ENCODE results near the gene ABCA4.

ABCA4 gene

GRCh38 chr1:94121411-94121821 is 468 bp upstream of the ABCA4 start:
- DNase-seq, result no peak

DNA sequence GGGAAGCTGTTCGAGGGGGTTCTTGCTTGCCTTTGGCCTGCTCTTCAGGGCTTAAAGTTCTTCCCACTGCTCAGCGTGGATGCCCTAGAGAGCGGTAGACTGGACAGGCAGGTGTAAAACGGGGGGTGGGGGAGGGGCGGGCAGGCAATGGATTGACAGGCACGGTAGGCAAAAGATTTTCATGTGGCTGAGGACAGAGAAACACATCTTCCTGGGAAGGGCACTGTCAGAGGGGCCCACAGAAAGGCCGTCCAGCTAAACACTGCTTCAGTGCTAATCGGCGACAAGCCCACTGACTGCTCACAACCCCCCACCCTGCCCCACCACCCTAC is 412 bp downstream of the ABCA4 start:
- no peak for DNase-seq

DNA sequence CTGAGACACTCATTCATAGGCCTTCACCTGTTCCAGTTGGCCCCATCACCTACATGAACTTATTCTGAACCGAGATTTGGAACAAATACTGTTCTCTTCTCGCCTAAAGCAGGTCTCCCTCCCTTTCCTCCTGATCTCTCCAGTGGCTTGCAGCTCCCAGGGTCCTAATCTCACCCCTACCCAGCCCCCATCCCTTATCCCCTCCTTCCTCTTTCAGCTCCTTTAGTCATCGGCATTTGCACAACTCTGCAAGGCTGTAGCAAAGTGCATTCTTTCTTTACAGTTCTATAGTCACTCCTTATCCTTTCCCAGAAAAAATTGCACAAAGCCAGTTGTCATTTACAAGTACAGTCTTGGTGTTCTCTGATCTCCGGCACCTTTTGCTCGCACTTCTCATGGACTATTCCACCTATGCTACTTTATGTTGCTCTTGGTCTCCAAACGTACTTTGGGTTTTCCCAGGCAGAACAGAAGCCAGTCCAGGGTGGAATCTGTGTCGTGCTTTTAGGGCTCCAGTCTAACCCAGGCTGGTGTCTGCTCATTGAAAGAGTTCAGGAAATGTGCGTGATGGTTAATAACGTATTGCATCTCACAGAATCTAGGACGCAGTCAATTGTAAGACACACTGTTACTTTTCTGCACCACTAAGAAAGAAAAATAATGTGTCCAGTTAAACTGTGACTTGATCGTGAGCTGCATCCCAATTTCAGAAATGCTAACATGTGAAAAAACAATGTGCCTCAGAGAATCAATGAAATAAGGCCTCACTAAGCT is 965 bp downstream of the ABCA4 start:
- no peak for DNase-seq

GRCh38 chr1:94119306-94119705 is 1.6 kb downstream of the ABCA4 start:
- no peak for DNase-seq

- no peak for DNase-seq
These were observed 2.5 kb downstream of the ABCA4 start for GRCh38 chr1:94118471-94118870.

GRCh38 chr1:94118013-94118412 is 2.9 kb downstream of the ABCA4 start:
- no peak for DNase-seq

DNA sequence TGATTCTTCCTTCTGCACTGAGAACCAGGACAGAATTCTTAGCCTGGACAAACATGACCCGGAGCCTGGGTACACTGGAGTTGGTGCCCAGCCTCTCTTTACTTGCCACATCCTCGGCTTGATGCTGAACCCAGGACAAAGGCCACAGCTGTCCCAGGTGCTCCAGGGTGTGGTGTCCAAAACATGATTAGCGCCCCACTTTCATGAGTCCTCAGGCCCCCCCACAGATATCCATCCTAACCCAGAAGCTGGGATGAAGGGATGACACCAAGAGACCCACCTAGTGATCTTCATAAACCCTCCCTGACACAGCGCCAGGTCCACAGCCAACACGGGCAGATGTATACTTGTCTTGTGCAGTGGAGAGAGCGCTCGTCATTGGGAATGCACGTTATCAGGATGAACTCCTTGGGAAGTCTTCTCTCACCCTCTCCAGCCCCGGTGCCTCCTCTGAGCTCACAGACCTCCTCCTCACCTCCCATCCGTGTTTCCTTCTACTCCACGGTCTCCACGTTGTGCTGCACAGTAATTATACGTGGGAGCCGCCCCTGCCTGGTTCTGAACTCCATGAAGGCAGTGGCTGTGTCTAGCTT is 3.6 kb downstream of the ABCA4 start:
- no peak for DNase-seq

DNA sequence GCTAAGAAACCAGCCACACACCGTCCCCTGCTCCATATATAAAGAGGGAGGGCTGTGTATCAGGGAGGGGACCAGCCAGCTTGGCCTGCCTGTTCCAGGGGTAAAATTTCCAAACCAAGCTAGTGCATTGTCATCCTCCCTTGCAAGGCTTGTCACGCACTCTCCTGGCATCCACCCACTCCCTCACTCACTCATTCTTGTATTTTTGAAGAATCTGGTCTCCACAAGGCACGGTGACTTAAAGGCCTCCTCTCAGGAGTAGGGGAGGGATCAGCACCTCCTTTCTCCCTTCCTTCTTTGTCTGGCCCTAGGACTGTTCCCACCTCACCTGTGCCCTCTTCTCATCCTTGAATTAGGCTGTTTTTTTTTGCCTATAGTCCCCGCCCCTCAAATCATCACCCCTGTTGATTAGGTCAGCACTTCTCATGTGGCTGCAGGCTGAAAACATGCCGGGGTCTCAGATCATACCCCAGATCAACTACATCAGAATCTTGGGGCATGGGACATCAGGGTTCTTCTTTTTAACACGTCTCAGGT is 5.0 kb downstream of the ABCA4 start:
- DNase-seq, result no peak

DNA sequence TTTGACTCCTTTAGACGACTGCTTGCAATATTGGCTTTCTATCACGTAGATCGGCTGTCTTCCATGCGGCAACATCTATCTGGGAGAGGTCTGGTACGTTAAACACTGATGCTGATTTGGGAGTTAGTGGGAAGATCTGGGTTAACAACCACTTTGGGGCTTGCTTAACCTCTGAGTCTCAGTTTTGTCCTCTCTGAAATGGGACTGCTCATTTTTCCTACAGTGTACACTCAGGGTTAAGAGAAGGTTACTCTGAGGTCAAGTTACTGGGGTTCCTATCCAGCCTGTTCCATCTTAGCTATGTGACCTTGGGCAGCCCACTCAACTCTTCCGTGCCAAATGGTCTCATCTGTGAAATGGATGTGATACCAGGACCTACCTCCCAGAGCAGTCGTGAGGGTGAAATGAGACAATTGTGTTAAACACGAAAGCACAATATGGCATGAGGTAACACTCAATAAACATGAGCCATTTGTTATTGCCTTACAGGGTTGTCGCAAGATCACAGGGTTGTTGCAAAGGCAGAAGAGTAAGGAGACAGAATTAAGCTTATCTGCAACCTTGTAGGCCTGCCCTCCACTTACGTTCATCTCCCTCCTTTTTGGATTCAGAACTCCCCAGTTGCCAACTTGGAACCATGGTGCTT is 5.6 kb downstream of the ABCA4 start:
- no peak for DNase-seq

DNA sequence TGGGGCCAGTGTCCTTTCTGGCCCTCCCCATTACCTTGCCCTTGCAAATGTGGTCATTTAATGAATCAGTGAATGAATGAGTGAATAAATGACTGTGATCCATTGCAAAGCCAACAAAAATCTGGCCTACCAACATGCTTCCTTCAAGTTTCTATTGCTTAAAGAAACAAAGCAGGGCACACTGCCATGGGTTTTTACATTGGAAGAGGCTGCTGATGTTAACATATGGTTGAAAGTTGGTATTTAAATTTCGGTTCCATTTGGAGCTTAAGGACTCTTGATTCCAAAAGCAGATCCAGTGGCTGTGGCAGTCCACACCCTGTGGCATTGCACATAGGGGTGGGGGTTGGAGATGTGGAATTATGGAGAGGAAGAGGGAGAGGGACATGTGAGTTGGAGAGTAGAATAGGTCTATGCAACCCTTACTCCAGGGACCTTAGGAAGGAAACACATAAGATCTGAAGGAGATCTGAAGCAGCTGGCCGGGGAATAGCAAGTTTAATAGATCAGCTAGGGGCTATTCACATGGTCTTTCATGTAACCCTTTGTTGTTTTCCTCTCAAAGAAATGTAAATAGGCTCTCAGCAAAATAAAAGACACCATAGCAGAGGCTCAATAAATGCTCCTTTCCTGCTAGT is 7.2 kb downstream of the ABCA4 start:
- DNase-seq, result no peak

DNA sequence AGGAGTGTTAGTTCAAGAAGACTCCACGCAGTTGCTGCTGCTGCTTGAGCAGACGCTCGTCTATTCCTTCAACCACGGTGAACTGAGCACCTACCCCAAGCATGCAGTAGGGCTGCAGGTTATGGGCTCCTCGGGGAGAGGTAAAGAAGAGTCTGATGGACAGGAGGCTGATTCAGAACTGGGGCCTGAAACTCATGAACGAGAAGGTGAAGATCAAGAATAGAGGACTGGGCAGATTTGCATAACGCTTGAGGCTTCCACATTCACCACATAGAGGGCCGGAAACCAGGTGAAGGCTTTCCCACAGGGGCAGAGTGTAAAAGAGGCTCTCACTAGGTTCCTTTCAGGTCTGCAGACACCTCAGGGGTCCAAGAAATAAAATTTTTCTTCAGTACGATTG is 9.1 kb downstream of the ABCA4 start:
- DNase-seq, result no peak

GRCh38 chr1:94110946-94111740 is 9.8 kb downstream of the ABCA4 start:
- no peak for DNase-seq

- no peak for DNase-seq
These were observed 10.8 kb downstream of the ABCA4 start for GRCh38 chr1:94110021-94110761.

DNA sequence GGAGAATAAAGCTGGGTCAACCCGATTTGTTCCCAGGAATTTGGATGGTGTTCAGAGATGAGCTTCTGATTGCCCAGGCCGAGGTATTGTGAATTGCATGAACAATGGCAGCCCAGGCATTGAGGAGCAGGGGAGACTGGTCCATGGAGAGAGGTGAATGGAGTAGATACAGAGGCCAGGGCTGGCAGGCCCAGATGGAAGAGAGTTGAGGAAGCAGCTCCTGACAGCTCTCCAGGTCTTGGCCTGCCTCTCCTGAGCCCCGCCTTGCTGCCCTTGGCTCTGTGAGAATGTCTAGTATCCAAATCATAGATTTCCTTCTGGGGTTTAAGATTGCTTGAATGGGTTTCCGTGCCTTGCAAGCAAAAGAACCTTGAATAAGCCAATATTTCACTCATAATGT is 11.5 kb downstream of the ABCA4 start:
- DNase-seq, result no peak

- DNase-seq, result no peak
These were observed 13.8 kb downstream of the ABCA4 start for GRCh38 chr1:94107141-94107540.

GRCh38 chr1:94106716-94107115 is 14.2 kb downstream of the ABCA4 start:
- no peak for DNase-seq

DNA sequence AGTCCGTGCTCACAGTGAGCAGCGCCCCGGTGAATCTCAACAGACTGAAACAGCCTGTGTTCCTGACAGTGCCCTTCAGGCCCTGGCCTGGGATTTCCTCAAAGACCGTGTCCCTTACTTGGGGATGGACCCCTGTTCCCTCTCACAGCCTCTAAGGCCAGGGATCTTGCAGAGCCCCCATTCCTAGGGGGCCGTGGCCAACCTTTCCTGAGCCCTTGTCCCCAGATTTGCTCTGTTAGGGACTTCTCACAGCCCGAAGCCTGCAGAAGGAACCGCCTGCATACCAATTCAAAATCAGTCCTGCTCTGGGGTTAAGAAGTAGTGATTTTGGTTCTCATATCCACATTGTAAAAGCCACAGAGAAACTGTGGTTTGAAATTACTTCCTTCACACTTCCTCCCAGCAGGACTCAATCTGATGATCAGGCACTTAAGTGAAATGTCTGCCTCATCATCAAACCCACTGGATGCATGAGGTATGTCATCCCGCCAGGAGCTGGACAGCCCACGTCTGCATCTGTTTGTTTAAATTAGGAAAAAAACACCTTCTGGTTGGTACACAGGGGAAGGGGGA is 14.9 kb downstream of the ABCA4 start:
- DNase-seq, result no peak

GRCh38 chr1:94105581-94105952 is 15.4 kb downstream of the ABCA4 start:
- DNase-seq, result no peak

DNA sequence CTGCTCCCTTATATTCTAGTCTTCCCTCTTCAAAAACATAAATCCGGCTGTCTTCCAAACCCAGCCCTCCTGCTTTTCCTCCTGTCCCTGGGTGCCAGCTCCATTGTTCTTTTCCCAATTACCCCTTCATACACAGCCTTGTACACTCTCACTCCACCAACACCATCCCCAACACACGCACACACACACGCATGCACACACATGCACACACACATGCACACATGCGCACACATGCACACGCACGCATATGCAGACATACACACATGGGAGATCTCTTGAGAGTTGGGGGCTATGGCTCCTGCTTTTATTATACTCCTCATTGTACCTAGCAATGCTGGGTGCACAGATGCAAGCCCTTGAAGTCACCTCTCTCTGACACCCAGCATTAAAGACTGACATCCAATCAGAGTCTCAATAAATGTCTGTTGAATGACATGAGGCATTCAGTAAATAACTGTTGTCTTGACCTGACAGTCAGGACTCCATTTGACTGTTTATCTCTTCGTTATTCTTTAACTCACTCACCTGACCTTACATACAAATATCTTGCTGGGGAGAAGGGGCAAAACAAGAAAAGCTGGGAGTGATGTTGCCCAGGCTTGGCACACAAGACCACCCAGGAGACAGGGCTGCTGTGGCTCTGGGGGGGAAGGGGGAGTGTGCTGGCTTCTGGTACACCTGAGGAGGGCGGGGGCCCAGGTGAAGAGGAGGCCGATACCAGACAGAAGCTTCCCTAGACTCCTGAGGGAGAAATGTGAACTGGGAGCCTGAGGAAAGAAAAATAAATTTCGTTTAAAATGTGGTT is 16.0 kb downstream of the ABCA4 start:
- no peak for DNase-seq

GRCh38 chr1:94104127-94104684 is 16.7 kb downstream of the ABCA4 start:
- no peak for DNase-seq

GRCh38 chr1:94103608-94104007 is 17.3 kb downstream of the ABCA4 start:
- no peak for DNase-seq

All from T1000 (cell line).